Neural cell (in vitro differentiated cells): ENCODE data around the gene PLCB4.

Experiments
- EZH2 ChIP-seq: fragments of 200-600, 300-800 bp; shearing (Covaris generic), sonication (generic); IDR thresholded peaks from 2 replicates; pipeline ENCODE4 v1.6.1; 2014; ENCODE audit warnings: antibody characterized with exemption, low read length, borderline replicate concordance, mild to moderate bottlenecking; ENCODE audit not compliant: insufficient read depth, poor library complexity, severe bottlenecking
- MXI1 ChIP-seq: fragments of 450-650 bp; conservative IDR thresholded peaks from 2 replicates; pipeline ENCODE4 v1.6.1; 2014; ENCODE audit warnings: antibody characterized with exemption, mild to moderate bottlenecking; ENCODE audit not compliant: poor library complexity, severe bottlenecking
- POLR2AphosphoS5 ChIP-seq: IDR thresholded peaks from 2 replicates; pipeline ENCODE4 v1.6.1; 2012
- RAD21 ChIP-seq: fragments of 450-650 bp; conservative IDR thresholded peaks from 2 replicates; pipeline ENCODE4 v1.6.1; 2014; ENCODE audit warnings: antibody characterized with exemption, mild to moderate bottlenecking, moderate library complexity
- SMC3 ChIP-seq: fragments of 450-650 bp; conservative IDR thresholded peaks from 2 replicates; pipeline ENCODE4 v1.6.1; 2014; ENCODE audit warnings: antibody characterized with exemption, mild to moderate bottlenecking, moderate library complexity; ENCODE audit not compliant: poor library complexity
- TAF1 ChIP-seq: IDR thresholded peaks from 2 replicates; pipeline ENCODE4 v1.6.1; 2012; ENCODE audit warnings: low read depth
- TF ChIP-seq, protein P1 (sequence below): fragments of 450-650 bp; IDR thresholded peaks from 2 replicates; pipeline ENCODE4 v1.5.1; 2014; ENCODE audit warnings: antibody characterized with exemption, mild to moderate bottlenecking, moderate library complexity; ENCODE audit not compliant: poor library complexity, severe bottlenecking
- TF ChIP-seq, protein P2 (sequence below): IDR thresholded peaks from 2 replicates; pipeline ENCODE4 v1.6.1; 2012; ENCODE audit warnings: borderline replicate concordance

DNA sequence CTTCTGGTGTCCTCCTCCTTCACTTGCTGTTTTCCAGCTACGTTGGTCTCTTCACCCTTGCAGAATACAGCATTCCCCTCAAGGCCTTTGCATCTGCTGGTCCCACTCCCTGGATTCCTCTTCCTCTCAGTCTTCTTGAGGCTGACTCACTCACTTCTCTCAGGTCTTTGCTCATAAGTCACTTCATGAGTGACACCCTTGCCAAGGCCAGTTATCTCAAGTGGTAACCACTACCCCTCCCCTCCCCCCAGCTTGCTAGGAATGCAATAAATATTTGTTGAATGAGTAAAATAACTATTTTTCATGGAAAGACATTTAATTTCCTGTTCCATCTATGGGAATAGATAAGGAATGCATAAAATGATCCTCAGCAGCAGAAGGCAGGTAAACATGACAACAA, 131.7 kb downstream of the PLCB4 start:
- TF ChIP-seq, protein P1, sequence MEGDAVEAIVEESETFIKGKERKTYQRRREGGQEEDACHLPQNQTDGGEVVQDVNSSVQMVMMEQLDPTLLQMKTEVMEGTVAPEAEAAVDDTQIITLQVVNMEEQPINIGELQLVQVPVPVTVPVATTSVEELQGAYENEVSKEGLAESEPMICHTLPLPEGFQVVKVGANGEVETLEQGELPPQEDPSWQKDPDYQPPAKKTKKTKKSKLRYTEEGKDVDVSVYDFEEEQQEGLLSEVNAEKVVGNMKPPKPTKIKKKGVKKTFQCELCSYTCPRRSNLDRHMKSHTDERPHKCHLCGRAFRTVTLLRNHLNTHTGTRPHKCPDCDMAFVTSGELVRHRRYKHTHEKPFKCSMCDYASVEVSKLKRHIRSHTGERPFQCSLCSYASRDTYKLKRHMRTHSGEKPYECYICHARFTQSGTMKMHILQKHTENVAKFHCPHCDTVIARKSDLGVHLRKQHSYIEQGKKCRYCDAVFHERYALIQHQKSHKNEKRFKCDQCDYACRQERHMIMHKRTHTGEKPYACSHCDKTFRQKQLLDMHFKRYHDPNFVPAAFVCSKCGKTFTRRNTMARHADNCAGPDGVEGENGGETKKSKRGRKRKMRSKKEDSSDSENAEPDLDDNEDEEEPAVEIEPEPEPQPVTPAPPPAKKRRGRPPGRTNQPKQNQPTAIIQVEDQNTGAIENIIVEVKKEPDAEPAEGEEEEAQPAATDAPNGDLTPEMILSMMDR = no peak
- no peak for TF ChIP-seq POLR2AphosphoS5
- TF ChIP-seq EZH2 = no peak
- no peak for TF ChIP-seq RAD21
- TF ChIP-seq MXI1 = no peak
- no peak for TF ChIP-seq TAF1
- no peak for TF ChIP-seq SMC3
- TF ChIP-seq, protein P2, sequence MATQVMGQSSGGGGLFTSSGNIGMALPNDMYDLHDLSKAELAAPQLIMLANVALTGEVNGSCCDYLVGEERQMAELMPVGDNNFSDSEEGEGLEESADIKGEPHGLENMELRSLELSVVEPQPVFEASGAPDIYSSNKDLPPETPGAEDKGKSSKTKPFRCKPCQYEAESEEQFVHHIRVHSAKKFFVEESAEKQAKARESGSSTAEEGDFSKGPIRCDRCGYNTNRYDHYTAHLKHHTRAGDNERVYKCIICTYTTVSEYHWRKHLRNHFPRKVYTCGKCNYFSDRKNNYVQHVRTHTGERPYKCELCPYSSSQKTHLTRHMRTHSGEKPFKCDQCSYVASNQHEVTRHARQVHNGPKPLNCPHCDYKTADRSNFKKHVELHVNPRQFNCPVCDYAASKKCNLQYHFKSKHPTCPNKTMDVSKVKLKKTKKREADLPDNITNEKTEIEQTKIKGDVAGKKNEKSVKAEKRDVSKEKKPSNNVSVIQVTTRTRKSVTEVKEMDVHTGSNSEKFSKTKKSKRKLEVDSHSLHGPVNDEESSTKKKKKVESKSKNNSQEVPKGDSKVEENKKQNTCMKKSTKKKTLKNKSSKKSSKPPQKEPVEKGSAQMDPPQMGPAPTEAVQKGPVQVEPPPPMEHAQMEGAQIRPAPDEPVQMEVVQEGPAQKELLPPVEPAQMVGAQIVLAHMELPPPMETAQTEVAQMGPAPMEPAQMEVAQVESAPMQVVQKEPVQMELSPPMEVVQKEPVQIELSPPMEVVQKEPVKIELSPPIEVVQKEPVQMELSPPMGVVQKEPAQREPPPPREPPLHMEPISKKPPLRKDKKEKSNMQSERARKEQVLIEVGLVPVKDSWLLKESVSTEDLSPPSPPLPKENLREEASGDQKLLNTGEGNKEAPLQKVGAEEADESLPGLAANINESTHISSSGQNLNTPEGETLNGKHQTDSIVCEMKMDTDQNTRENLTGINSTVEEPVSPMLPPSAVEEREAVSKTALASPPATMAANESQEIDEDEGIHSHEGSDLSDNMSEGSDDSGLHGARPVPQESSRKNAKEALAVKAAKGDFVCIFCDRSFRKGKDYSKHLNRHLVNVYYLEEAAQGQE = no peak
